GM18870 (cell line): ENCODE data around the gene TBC1D22A.
"Not testable (repeated sequence)": the region's sequence is repeated elsewhere in the genome, so short reads cannot be mapped to it uniquely, and the experiment has no call there.

Source experiments
- ATAC-seq: cut with Tn5 transposase; IDR thresholded peaks from one replicate; pipeline ENCODE4 v1.9.1; 2021; ENCODE audit warnings: moderate library complexity; ENCODE audit not compliant: unreplicated experiment

TBC1D22A gene

DNA sequence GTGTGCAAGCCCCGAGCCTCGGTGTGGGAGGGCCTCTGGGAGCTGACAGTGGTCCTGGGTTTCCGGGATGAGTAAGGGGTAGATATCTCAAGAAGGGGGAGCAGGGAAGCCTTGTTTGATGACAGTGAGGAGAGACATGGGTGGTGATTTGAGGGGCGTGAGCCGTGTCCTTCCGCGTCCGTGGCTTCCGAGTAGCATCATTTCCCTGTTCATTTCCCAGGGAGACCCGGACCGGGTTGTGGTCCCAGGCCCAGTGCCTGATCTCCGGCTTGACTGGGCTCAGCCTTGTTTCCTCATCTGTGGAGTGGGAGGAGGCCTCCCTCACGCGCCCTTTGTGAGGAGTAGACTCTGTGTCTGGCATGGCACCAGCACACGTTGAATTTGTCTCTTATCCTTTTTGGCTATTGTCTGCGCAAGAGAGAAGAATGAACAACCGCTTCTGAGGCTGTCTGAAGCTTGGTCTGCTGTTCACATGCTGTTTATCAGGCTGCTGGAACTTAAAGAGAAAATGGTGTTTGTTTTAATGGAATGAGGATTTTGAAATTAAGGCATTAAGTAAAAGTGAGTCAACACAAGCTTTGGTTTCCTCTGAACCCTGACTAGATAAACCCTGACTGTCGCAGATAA is 348.5 kb downstream of the TBC1D22A start:
- ATAC-seq = no peak

DNA sequence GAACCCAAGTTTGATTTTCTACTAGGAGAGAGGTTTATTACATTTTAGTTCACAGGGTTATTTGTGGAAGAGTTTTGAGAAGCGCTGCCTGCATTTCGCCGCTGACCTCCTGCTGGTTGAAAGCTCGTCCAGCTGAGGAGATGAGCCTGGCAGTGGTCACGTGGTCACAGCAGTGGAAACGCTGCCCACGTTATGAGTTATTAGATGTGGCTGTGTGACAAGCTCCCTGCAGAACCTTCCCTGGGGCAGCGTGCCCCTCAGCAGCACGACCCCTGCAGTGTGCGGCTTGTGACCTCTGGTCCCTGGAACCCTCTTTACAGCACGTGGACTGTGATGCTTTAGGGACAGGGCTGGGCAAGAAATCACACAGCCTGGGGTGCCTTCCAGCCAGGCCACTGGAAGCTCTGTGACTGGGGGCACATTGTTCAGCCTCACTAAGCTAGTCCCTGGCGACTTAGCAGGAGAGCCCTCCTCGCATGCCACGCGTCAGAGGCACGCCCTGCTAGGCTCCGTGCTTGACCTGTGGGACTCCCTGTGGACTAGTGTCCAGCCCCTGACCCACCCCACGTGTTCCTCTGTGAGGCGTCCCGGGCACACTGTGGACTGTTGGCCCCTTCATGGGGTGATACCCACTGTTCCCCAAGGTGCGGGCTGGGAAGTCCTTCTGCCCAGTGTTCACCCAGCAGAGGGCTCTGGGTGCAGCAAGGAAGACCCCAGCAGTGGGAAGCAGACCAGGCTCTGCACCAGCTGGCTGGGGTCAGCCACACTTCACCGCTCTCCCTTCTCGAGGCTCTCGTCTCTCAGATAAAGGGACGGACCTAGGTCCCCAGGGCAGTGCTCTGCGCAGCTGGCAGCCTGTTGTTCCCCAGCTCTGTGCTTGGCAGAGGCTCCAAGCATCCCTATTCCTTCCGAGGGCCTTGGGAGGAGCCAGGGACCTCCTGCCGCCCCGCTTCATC is 349.5 kb downstream of the TBC1D22A start:
- no peak for ATAC-seq

DNA sequence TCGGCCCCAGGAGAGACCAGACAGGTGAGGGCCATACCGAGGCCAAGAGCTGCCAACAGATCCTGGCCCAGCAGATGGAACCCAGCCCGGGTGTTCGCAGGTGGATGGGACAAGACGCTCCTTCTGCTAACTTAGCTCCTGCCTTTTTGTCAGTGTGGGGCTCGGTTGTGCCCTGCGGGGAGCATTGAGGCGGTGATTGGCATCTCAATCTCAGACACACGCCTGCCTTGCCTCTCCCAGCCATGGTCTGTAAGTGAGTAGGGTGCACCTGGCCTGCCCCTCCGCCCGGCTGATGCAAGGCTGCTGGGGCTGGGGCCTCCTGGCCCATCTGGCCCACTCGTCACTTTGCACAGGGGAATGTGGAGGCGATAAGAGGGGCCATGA is 350.1 kb downstream of the TBC1D22A start:
- no peak for ATAC-seq

DNA sequence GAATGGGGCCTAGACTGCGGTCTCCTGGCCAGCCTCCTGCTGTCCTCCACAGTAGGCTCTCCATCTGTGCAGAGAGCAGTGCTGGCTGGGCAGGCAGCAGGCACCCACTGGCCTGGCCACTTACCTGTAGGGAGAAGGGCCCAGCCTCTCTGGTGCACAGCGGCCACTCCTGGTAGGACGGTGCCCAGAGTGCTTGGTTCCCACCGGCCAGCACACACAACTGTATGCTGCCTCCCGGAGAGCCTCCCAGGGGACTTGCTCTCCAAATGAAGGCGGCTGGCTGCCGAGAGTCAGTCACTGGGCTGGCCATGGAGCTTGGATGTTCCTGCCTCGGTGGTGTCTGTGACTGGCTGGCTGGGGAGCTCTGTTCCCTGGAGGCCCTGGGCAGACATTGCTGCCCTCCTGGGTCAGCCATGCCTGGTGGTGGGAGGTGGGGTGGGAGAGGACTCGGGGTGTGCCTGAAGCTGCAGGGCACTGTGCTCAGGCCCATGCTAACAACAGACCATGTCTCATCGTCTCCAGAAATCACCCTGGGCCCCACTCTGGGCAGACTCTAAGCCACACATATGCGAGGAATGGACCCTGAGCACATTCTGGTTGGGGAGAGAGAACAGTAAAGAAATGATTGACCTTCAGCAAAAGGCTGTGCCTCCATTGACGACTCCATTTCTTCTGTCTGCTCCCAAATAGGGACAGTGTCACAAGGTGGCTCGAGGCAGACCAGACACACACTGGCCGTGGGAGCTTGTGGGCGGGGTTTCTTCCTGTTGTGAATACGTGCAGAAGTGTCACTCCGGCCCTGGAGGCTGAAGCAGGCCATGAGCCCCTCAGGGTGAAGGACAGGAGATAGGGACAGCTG is 350.8 kb downstream of the TBC1D22A start:
- ATAC-seq = no peak

DNA sequence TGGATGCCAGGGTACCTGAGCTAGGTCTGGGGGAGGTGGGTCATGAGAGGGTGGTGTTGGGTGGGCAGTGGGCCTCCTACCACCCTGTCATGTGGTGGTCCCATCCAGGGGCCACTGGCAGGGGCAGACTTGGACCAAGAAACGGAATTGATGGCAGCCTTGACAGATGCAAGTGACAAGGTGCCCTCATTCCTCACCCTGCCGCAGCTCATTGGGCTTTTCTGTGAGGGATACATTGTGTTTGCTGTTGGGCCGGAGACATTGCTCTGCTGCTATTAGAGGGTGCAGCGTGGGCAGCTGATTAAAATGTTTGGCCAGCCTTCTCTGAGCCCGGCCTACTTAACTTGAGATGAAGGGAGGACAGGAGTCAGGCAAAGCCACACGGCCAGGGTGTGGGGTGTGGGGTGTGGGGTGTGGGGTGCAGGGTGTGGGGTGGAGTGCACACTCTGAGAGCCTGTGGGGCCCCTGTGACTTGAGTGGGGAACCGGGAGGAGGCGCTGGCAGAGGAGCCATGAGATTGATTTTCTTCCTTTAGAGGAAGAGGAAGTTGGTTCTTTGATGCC is 351.5 kb downstream of the TBC1D22A start:
- no peak for ATAC-seq

DNA sequence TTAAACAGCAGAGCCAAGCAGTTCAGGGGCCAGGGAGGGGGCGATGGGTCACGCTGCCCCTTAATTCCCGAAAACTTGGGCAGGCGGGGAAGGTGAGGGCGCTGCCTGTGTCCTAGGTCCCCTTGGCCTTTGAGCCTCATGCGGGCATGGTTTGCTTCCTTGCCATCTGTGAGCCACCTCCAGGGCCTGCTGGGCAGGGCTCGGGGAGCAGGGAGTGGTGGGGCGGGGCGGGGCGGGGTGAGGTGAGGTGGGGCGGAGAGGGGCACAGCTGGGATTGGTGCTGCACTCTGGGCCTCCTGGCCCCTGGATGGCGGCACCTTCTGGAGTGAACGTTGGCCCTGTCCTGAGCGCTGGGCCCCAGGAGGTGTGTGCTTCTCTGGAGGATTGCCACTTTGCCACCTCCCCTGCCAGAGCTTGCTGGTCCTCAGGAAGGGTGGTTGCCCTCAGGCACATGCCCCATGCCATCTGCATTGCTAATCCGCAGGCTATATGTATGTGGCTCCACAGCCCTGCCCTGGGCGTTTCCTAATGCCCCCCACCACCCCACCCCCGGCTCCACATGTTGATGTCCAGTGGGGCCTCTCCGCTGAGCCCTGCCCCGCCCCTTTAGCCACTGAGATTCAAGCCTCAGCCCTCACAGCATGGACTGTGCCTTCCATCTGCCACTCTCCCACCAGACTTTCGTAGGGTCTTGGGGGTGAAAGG is 352.5 kb downstream of the TBC1D22A start:
- ATAC-seq = no peak

DNA sequence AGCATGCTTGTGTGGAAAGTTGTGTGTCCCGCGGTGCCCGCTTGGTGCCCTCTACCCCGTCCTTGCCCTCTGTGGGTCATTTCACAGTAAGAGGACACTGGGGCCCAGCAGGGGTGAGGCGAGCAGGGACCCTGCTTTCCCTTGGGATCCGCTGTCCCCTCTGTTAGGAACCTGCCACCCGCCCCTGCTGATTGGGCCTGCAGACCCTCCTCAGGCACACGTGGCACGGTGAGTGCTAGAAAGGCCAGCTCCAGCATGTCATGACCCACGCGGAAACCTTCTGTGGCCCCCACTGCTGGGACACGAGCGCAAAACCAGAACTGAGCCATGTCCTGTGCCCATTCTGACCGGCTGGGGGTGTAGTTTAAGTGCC is 353.1 kb downstream of the TBC1D22A start:
- ATAC-seq = no peak

DNA sequence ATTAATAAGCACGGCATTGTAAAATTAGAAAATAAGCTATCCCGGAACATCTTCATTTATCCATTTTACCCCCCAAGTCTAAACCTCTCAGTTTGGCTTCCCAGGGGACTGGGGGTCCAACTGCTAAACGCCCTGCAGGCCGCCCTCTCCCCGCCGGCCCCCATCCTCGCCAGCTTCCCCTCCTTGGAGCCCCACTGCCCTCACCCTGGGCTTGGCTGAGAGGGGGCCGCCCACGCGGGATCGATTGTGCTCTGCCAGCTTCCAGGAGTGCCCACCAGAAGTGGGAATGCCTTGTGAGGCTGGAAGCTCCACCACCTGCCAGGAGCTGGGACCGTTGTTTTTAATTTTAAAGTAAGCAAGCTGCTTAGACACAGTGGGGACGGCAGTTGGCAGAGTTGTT is 353.5 kb downstream of the TBC1D22A start:
- ATAC-seq = no peak

DNA sequence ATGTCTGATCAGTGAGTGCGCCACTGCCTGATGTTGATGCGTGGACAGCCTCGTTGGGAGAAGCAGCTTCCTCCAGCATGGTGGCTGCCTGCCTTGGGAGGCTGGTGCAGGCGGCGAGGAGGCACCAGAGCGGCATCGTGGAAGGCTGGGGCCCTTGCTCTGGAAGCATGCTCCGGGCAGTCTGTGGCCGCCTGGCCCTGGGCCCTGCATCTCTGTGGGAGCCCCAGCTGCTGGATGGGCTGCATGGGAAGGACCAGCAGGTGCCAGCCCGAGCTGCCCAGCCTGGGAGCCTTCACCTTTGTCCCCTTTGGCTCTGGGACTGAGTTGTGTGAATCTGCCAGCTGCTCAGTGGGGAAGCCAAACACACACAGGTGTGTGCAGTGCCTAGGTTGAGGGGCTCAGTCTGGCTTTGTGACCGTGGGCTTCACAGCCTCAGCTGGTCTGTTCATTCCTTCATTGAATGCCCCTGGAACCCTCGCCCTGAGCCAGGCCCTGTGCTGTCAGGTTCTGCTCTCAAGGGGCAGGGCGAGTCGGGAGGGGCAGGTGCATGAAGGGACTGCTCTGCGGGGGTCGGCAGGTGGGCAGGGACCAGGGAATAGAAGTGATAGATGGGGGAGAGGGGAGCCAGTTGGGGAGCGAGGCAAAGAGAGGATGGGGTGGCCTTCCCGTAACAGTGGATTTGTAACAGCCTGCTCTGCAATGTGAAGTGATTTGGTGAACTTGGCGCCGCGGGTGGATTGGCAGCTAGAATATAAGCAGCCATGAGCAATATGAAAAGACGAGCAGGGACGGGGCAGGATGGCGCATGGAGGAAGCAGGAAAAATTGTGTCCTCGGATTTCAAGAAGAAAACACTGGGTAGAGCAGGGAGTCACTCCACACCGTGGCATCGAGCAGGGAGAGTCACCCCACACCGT is 354.2 kb downstream of the TBC1D22A start:
- no peak for ATAC-seq

DNA sequence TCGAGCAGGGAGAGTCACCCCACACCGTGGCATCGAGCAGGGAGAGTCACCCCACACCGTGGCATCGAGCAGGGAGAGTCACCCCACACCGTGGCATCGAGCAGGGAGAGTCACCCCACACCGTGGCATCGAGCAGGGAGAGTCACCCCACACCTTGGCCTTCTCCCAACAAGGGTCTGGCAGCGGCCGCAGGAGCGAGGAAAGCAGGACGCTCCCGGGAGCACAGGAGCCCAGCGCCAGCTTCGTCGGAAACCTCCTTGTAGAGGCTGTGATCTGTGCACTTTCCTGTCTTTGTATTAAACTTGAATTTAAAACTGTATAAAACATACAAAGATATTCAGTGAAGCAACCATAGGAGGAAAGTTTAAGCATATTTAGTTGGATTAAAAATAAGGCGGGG is 355.0 kb downstream of the TBC1D22A start:
- not testable (repeated sequence) for ATAC-seq

DNA sequence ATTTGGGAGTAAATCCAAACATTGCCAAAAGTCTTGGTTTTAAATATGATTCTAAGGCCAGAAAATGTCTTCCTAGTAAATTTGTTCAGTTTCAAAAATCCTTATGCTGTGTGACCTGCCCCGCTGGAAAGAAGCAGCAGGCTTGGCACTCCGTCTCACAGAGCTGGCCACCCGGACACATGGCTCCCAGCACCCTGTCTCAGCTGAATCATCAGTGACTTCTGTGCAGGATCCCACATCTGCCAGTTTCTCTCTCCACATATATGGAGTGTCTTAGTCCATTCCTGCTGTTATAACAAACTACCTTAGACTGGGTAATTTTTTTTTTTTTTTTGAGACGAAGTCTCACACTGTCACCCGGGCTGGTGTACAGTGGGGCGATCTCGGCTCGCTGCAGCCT is 356.7 kb downstream of the TBC1D22A start:
- no peak for ATAC-seq

DNA sequence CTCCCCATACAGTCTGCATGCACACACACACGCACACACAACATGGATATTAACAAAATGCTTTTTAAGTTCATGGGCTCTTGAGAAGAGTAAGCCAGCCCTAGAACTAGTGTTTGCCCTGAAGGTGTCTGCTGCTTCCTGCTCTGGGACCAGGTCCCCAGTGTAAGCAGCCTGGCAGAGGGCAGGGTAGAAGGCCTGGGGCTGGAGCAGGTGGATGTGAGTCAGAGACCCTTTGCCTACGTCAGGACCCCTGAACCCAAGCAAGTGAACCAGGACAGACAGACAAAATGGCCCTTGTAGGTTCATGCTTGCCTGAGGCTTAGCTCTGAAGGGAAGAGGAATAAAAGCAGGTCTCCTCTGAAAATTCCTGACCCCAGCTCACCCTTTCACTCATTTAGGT is 357.9 kb downstream of the TBC1D22A start:
- ATAC-seq = no peak

DNA sequence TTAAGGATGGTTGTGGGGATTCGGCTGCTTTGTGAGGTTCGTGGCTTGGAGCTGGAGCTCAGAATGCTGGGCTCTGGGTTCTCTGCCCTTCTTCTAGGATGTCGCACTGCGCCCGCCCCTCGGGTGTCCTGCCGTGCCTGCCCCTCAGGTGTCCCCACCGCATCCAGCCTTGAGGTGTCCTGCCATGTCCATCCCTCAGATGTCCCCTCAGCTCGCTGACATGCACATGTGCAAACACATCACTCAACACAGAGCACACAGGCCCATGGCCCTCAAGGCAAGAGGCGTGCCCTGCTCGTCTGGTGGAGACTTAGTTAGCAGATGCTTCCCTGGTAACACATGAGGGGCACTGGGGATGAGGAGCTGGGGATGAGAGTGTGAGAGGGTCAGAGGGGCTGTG is 359.3 kb downstream of the TBC1D22A start:
- no peak for ATAC-seq

DNA sequence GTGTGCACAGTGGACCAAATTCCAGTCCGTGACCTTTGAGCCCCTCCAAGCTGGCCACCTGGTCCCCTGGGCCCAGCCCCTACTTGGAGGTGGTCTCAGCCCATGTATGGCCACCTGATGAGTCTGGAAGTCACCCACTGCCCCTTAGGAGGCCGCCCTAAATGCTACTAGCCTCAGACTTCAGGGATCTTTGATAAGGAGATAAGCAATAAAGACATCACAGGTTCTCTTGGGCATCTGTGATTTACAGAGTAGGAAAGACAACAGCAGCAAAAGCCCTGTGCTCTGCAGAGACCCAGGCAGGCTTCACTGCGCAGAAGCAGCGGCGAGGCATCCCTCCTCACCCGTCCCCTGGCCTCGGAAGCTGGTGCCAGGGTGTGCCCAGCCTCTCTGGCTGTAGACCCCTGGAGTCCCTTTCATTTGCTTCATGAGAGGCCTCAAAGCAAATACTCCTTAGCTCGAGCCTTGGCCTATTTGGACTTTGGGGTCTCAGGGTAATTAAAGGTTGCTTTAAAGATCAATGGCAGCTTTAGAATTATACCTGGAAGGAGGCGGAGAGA is 360.1 kb downstream of the TBC1D22A start:
- ATAC-seq = no peak

DNA sequence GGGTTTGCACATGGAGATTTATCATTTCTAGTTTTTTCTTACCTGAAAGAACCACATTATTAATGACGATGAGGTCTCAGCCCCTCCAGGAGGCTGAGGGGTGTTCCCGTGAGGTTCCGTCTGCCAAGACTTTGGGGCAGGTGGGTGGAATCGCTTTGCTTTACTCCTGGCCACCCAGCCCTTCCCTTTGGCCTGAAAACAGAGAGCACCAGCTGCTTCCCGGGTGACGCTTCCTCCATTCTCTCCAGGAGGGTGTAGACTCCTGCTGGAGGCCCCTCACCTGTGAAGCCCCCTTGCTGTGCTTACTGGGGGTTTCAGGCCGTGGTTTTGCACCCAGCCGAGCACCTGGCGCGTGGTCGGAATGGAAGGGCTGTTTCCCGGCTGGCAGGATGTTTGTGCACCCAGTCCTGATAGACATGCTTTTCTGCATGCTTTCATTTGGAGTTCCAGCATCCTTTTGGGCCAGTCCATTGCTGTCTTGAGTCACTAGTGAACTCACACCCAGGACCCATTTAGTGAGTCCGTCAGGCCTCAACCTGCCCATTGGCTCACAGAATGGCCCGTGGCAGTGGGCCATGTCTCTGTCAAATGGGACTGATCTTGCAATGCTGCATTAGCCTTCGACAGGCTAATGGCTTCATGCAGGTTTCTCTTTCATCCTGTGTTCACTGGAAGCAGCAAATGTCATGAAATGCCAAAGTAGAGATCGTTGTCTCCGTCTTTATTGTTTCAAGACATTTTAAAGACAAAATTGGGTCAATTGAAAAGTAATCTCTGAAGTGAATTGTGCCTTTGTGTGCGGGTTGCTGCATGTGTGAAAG is 360.8 kb downstream of the TBC1D22A start:
- no peak for ATAC-seq

DNA sequence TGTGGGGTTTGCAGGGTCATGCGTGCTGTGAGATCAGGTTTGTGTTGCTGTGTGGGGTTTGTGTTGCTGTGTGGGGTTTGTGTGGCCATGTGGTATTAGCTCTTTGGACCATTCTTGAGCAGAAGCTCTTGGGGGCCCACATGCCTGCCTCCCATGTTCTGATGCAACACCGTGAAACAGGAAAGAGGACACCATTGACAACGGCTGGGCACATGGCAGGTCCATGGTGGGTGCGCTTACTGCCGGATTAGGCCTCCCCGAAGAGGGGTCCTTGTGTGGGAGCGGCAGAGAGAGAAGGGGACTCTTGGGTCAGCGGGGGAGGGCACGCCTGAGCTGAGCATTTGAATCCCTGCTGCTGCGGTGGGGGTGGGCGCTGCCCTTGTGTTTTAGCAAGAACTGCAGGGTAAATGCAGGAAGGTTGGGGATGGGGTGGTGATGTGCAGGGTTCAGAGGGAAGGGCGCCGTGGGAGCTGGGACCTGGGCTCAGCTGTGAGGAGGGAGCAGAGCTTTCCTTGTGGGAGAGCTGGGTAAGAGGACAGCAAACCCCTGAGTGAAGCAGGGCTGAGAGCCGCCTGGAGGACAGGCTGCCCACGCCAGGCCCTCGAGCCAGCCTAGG is 361.5 kb downstream of the TBC1D22A start:
- ATAC-seq = no peak

DNA sequence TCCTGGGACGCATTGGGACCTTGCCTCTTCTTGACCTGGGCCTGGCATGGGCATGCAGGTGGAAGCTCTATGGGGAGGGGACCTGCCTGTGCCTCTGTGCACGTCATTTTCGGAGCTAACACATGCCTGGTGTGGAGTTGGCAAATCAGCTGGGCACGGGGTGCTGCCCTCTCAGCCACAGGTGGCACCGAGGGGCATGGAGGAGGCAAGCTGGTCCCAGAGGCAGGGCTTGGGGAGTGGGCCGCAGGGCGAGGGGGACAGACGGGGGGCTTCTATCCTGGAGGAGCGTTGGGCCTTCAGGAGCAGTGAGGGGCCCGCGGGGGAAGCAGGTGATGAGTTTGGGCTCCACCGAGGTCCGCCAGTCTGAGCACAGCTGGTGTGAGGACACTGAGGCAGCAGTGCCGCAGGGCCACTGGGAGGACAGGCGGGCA is 362.0 kb downstream of the TBC1D22A start:
- ATAC-seq = no peak

DNA sequence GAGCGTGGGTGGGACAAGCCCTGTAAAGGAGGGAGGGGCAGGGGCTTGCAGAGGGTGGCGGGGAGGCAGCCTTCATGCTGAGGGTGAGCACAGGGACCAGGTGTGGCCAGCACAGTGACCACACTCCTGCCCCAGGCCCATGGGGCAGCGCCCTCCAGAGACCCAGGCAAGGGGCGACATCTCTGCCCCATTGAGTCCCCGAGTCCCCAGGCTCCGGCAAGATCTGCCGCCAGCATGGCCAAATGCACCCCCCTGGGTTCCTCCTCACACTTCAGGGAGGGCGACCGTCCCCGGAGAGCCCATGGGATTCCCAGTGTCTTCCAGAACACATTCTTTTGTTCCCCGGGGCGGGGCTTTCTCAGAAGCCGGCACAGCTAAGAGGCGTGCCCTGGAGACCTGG is 362.5 kb downstream of the TBC1D22A start:
- ATAC-seq = no peak
